GM03348 (cell line): ENCODE measurements around the gene AIFM3.
"Not testable (repeated sequence)": the region's sequence is repeated elsewhere in the genome, so short reads cannot be mapped to it uniquely, and the experiment has no call there.

ENCODE experiments used
- DNase-seq: peaks from one replicate; pipeline ENCODE4 v3.0.0; 2012; ENCODE audit warnings: low spot score

Gene AIFM3, protein sequence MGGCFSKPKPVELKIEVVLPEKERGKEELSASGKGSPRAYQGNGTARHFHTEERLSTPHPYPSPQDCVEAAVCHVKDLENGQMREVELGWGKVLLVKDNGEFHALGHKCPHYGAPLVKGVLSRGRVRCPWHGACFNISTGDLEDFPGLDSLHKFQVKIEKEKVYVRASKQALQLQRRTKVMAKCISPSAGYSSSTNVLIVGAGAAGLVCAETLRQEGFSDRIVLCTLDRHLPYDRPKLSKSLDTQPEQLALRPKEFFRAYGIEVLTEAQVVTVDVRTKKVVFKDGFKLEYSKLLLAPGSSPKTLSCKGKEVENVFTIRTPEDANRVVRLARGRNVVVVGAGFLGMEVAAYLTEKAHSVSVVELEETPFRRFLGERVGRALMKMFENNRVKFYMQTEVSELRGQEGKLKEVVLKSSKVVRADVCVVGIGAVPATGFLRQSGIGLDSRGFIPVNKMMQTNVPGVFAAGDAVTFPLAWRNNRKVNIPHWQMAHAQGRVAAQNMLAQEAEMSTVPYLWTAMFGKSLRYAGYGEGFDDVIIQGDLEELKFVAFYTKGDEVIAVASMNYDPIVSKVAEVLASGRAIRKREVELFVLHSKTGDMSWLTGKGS

DNA sequence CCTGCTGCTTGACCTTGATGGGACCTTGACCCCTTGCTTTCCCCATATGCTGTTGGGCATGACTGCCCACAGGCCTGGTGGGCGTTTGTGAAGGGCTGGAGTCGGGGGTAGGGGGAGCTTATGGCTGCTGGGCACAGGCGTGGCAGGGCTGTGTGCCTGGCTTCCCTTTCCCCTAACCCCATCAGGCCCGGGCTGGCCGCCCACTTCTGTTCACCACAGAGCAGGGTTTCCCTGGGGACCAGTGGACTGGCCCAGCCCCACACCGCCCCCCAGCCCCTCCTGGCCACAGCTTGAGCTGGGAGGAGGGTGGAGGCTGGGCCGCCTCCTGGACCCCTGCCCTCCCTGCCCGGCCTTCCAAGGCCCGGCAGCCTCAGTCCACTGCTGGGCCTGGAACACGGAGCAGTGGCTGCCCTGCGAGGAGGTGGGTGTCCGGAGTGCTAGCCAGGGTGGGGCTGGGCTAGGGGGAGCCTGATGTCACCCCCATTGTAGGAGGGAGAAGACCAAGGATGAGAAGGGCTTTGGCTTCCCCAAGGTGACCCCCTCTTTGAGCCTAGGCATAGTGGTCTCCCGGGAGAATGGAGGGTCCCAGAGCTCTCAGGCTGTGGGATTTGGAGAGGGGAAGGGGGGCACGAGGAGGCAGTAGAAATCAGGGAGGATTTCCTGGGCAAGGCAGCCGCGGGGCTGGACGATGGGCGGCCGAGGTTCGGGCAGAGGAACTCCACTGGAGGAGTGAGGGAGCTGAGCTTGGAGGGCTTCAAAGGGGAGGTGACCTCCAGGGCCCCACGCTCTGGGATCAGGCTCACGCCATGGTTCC is at the start of gene AIFM3:
AIFM3 (plus strand) TSS at position 373 of the 814 bp plus-strand sequence. CDS start 690 bp downstream, outside the sequence.
- DNase-seq: no peak

DNA sequence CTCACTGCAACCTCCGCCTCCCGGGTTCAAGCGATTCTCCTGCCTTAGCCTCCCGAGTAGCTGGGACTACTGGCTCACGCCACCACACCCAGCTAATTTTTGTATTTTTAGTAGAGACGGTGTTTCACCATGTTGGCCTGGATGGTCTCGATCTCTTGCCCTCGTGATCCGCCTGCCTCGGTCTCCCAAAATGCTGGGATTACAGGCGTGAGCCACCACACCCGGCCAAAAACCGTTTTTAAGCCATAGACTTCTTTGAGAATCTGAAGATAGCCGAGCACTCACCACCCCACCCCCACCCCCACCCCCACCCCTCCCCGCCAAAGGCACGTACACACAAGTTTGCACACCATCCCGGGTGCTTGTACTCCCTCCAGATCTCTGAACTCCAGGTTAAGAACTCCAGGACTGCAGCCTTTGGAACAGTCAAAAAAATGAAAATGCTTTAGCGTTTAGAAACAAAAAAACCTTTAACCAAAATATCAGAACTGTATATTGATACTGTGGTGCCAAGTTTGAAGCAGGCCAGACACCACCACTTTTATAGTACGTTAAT is 48.3 kb upstream of the AIFM3 start:
- peak; percentile 27 for DNase-seq

DNA sequence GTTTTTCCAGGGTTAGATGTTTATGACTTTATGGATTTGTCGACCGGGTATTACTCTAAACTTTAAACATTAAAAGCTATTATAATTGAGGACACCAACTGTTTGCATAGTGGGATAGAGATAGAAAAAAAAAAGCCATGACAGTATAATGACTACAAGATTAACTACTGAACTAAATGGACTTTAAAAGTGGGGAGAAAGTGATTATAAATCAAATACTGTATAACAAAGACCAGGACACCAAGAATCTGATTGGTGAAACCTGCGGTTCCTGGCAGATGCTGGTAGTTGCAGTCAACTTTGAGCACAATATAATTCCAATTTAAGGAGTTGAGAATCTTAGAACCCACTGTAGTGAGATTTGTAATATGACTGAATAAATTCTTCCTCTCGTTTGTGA is 47.3 kb upstream of the AIFM3 start:
- no peak for DNase-seq

DNA sequence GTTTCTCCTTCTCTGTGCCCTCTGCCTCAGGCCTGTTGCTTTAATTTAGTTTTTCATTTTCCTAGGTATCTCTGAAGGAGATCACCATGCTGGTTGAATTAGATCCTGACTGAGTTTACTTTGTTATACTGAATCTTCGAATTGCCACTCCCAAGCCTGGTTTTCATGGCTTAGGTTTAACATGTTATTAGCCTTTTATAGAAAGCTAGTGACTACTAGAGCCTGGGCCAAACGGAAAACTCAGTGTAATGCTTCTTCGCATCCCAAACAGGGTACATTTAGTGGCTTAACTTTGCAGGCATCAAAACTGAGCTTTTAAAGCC is 46.2 kb upstream of the AIFM3 start:
- no peak for DNase-seq

DNA sequence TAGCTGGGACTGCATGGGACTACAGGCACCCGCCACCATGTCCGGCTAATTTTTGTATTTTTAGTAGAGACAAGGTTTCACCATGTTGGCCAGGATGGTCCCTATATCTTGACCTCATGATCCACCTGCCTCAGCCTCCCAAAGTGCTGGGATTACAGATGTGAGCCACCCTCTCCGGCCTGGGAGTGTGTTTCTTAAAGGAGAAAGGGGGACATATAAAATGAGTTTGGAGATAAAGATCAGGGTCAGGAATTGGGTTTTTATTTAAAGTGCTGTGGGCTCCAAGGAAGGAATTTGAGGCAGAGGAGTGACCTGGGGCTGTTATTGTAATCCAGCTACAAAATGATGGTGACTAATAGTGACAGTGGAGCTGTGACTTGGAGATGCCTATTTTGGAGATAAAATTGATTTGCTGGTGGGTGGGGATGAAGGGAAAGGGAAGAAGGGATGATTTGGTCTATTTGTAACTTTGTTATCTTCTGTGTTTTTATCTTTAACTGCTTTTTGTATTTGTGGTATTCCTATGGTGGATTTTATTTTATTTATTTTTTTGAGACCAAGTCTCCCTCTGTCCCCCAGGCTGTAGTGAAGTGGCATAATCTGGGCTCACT is 44.8 kb upstream of the AIFM3 start:
- no peak for DNase-seq

DNA sequence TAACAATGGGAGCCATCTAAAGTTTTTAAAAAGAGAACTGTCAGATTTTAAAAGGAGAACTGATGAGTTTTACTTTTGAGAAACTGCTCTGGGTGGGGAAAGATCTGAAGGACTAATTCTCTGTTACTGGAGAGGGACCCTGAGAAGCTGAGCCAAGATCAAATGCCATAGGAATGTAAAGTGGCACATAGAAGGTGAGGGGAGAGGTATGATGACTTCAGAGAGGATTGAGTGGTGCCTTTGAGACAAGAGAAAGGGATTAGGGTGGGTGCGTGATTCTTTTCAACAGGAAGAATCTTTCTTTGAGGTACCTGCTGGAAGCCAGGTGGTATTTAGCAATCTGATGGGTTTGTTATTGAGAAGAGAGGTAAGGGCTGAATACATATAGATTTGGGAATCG is 40.8 kb upstream of the AIFM3 start:
- DNase-seq: no peak

DNA sequence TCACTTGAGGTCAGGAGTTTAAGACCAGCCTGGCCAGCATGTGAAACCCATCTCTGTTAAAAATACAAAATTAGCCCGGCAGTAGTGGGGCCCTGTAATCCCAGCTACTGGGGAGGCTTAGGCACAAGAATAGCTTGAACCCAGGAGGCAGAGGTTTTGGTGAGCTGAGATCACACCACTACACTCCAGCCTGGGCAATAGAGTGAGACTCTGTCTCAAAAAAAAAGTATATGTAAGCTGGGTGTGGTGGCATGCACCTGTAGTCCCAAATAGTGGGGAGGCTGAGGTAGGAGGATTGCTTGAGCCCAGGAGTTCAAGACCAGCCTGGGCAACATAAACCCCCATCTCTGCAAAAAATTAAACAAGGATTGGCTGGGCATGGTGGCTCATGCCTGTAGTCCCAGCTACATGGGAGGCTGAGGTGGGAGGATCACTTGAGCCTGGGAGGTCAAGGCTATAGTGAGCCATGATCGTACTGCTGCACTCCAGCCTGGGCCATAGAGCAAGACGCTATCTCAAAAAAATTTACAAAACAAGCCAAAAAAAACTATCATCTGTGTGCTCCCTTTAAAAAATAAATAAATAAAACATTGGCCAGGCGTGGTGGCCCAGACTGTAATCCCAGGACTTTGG is 39.0 kb upstream of the AIFM3 start:
- DNase-seq: no peak

DNA sequence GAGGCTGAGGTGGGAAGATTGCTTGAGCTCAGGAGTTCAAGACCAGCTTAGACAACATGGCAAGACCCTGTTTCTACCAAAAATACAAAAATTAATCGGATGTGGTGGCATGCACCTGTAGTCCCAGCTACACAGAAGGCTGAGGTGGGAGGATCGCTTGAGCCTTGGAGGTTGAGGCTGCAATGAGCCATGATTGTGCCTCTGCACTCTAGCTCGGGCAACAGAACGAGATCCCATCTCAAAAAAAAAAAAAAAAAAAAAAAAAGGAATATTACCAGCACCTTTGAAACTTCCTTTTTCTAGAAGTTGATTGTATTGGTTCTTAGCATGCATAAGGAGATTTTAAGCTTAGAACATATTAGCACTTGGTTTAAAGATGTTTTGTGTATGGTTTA is 38.5 kb upstream of the AIFM3 start:
- DNase-seq: no peak

DNA sequence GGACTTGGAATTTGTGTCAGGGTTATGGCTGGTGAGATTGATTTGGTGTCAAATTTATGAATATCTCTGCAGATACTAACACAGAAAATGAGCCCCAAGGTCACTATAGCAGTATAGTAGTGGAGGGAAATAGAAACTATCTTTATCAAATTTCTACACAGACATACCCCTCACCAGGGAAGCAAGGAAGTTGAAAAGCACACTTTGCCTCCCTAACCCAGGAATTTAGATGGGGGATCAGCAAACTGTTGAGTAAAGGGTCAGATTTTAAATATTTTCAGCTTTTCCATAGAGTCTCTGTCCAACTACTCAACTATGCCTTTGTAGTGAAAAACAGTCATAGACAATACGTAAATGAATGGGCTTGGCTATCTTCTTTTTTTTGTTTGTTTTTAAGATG is 37.1 kb upstream of the AIFM3 start:
- no peak for DNase-seq

DNA sequence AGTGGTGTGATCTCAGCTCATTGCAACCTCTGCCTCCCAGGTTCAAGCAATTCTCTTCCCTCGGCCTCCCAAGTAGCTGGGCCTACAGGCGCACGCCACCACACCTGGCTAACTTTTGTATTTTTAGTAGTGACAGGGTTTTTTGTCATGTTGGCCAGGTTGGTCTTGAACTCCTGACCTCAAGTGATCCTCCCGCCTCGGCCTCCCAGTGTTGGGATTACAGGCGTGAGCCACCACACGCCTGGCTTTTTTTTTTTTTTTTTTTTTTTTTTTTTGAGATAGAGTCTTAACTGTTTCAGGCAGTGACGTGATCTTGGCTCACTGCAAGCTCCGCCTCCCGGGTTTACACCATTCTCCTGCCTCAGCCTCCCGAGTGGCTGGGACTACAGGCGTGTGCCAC is 36.6 kb upstream of the AIFM3 start:
- DNase-seq: not testable (repeated sequence)

DNA sequence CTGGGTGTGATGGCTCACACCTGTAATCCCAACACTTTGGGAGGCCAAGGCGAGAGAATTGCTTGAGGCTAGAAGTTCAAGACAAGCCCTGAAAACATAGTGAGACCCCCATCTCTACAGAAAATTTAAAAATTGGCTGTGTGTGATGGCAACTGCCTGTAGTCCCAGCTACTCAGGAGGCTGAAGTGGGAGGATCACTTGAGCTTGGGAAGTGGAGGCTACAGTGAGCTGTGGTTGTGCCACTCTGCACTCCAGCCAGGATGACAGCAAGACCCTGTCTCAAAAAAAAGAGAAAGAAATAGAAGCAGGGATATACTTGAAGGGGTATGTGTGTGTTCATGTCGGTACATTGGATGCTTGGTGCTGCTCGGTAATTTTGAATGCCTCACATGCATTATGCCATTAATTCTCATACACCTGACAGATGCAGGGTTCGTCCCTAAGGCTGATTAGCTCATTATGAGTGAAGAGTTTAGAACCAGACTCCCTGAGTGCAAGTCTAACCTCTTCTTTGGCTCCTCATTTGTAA is 35.9 kb upstream of the AIFM3 start:
- DNase-seq: no peak

DNA sequence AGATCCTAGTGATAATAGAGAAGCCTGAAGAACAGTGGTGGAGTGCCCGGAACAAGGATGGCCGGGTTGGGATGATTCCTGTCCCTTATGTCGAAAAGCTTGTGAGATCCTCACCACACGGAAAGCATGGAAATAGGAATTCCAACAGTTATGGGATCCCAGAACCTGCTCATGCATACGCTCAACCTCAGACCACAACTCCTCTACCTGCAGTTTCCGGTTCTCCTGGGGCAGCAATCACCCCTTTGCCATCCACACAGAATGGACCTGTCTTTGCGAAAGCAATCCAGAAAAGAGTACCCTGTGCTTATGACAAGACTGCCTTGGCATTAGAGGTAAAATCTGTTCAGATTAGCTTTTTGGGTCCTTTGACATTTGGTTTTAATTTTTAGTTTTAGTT is 33.1 kb upstream of the AIFM3 start:
- DNase-seq: no peak

DNA sequence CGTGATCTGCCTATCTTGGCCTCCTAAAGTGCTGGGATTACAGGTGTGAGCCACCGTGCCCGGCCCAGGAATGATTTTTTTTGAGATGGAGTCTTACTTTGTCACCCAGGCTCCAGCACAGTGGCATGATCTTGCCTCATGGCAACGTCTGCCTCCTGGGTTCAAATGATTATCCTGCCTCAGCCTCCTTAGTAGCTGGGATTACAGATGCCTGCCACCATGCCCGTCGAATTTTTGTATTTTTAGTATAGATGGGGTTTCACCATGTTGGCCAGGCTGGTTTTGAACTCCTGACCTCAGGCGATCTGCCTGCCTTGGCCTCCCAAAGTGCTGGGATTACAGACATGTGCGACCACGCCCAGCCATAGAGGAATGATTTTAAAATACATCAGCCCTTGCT is 32.0 kb upstream of the AIFM3 start:
- DNase-seq: not testable (repeated sequence)

DNA sequence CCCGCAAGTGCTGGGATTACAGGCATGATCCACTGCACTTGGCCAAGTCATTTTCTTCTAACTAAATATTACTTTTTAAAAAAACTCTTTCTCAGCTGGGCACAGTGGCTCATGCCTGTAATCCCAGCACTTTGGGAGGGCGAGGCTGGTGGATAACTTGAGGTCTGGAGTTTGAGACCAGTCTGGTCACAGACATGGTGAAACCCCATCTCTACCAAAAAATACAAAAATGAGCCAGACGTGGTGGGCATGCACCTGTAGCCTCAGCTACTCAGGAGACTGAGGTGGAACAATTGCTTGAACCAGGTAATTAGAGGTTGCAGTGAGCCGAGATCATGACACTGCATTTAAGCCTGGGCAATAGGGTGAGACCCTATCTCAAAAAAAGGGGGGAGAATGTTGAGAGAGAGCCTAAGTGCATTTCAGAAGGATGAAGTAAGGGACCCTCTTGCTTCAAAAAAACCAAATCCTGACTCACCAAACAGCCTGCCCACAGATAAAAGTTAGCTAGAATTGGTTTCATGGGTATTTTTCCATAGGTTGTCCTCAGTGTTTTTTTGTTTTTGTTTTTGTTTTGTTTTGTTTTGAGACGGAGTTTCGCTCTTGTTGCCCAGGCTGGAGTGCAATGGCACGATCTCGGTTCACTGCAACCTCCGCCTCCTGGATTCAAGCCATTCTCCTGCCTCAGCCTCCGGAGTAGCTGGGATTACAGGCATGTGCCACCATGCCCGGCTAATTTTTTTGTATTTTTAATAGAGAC is 31.1 kb upstream of the AIFM3 start:
- DNase-seq: not testable (repeated sequence)

DNA sequence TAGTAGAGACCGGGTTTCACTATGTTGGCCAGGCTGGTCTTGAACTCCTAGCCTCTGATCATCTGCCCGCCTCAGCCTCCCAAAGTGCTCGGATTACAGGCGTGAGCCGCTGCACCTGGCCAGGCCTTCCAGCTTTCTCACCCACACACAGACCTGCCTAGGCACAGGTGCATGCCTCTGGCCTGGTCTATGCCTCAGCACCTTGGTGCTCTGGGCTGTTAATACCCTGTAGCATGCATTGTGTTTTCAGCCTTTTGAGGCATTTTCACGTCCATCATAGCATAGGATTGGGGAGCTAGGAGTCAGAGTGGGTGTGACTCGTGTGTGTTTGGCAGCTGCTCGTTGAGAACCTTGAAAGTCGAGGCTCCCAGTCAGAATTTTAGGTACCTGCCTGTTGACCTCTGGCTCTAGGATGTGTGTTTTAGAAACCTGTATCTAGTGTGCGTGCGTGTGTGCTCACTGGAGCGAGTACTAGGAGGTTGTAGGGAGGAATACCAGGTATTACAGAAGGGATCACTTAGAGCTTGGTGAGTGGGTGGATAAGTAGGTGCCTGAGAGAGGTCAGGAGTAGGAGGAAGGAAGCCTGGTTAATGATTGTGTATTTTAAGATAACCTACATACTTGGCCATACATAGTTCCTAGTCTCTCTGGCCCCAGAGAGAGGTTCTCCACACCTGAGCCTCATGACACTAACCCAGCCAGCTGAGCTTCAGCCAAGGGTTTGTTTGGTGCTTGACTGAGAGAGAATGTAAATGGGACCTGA is 29.8 kb upstream of the AIFM3 start:
- DNase-seq: no peak

DNA sequence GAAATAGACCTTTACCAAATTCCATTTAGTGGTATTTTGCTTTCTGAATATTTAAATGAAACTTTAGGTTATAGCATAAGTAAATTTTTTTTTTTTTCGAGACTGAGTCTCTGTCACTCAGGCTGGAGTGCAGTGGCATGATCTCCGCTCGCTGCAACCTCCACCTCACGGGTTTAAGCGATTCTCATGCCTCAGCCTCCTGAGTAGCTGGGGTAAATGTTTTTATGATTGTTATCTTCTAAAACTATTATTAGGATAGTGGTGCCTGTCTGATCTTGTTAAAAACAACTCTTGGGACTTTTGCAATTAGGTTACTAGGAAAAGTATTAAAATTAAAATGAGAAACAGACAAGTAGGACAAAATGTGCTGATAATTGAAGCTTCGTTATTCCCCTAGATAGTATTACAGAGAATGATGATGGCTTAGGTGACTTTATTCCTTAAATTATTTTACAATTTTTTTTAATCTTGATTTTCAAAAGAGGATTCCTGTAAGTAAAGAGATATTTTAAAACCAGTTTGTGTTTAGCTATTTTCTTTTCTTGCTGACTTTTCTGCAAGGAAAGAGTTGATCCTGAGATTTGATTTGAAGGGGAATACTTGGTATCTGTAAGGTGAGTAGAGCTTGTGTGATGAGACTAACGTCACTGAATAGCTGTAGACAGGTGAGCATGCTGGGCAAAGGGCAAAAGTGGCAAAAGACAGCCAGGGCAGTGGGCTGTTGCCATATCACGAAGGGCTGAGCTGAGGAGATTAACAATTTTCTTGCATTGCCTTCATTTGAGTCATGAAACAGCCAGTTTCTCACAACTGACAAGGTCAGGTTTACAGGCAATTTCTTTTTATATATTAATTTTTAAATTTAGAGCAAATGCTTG is 29.0 kb upstream of the AIFM3 start:
- DNase-seq: no peak

DNA sequence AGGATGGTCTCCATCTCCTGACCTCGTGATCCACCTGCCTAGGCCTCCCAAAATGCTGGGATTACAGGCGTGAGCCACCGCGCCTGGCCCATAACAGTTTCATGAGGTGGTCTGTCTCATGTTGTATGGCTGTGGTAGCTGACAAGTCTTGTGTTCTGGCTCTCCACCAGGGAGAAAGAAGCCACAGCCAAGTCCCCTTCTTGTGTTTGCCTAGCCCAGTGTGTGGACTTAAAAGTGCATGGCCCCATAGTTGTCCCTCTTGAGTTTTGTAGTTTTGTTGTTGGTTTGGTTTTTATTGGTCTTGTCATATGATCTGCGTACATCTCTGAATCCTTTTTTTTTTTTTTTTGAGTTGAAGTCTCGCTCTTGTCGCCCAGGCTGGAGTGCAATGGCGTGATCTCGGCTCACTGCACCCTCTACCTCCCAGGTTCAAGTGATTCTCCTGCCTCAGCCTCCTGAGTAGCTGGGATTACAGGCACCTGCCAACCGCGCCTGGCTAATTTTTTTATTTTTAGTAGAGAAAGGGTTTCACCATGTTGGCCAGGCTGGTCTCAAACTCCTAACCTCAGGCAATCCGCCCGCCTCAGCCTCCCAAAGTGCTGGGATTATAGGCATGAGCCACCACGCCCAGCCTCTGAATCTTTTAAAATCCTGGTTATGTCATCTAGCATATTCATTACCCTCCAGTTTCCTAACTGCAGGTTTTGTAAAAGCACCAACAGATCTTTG is 27.4 kb upstream of the AIFM3 start:
- not testable (repeated sequence) for DNase-seq

DNA sequence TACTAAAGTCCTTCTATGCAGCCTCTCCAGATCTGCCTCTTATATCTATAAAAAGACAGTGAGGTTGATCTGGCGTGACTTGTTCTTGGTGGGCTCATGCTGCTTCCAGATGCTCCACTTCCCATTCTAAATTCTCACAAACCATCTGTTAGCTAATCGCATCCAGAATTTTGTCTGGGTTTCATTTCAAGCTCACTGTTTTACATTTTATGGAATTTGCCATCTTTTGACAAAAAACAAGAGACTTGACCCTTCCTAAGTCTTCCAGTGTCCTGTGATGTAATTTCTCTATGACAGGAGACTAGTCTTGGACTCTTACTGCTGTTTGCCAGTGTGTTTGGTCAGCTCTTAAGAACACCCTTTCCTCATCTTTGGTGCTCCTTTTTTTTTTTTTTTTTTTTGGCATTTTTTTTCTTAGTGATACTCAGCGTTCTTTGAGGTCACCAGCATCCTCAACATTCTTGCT is 26.8 kb upstream of the AIFM3 start:
- peak; percentile 48 for DNase-seq
